Measurements from ENCODE around the gene HTT.

Gene HTT

DNA sequence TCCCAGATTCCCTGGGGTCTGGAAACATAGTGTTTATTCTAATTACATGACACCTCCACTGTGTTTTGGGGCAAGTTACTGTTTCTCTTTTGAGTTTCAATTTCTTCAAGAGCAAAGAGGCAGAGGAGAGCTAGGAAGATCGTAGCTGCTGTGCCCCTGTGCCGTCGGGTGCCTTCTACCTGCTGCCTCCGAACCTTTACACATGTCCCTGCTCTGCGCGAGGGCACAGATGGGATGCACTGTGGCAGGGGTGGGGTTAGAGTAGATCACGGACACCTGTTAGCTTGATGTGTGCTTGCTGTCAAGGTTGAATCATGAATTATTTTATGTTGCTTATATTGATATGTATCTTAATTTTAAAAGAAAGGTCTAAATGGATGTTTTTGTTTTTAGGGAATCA lies 103.4 kb downstream of the HTT start:
- DNase-seq, result no peak

- no peak for DNase-seq
These were observed 103.9 kb downstream of the HTT start for GRCh38 chr4:3178351-3178750.

- no peak for DNase-seq
These were observed 104.7 kb downstream of the HTT start for GRCh38 chr4:3179126-3179706.

GRCh38 chr4:3183008-3183407 lies 108.5 kb downstream of the HTT start:
- DNase-seq, result no peak

DNA sequence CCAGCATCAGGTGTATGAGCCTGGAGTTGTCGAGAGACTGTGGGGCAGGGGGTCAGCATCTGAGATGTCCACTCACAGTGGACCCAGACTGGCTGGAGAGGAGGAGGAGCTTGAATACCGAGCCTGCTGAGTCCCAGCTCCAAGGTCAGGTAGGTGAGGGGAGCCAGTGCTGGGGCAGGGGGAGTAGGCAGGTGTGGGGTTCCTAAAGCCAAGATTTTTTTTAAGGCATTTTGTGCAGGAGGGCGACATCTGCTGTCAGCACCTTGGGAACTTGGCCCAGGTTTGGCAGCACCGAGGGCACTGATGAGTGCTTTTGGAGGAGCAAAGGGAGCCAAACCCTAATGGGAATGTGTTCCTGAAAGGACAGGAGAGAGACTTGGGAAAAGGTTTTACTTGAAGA lies 110.2 kb downstream of the HTT start:
- no peak for DNase-seq

DNA sequence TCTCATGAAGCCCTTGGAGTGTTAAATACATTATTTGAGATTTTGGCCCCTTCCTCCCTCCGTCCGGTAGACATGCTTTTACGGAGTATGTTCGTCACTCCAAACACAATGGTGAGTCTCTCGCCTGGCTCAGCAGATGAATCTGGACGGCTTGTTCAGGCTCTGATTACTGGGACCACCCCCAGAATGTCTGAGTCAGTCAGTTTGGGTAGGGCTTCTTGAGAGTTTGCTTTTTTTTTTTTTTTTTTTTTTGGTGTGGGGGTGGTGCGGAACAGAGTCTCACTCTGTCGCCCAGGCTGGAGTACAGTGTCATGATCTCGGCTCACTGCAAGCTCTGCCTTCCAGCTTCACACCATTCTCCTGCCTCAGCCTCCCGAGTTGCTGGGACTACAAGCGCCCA lies 112.1 kb downstream of the HTT start:
- no peak for DNase-seq

- DNase-seq, result no peak
These were observed 113.6 kb downstream of the HTT start for GRCh38 chr4:3188118-3188517.

- DNase-seq, result no peak
These were observed 115.0 kb downstream of the HTT start for GRCh38 chr4:3189459-3189858.

DNA sequence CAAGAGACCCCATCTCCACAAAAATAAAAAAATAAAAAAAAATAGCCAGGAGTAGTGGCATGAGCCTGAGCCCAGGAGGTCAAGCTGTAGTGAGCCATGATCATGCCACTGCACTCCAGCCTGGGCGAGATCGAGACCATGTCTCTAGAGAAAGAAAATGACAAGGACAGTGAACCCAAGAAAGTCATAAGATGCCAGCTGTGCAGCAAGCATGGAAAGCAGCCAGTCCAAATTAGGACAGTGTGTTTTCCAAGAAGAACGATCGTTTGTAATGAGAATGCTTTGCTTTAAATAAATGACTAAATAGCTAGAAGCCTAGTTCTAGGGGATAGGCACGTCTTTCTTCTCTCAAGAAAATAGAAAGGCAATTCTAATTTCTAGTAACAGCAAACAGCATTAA lies 116.1 kb downstream of the HTT start:
- DNase-seq, result no peak

DNA sequence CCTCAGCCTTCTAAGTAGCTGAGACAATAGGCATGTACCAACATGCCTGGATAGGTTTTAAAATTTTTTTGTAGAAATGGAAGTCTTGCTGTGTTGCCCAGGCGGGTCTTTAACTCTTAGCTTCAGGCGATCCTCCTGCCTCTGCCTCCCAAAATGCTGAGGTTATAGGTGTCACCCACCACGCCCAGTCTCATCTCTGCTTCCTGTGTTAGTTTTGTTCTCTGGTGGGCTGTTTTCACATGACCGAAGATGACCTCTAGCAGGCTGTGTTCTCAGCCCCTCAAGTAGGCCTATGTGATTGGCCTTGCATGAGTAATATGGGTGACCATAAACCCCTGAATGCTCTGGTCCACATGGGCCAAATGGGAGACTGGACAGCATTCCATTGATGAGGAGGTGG lies 117.7 kb downstream of the HTT start:
- DNase-seq, result no peak

DNA sequence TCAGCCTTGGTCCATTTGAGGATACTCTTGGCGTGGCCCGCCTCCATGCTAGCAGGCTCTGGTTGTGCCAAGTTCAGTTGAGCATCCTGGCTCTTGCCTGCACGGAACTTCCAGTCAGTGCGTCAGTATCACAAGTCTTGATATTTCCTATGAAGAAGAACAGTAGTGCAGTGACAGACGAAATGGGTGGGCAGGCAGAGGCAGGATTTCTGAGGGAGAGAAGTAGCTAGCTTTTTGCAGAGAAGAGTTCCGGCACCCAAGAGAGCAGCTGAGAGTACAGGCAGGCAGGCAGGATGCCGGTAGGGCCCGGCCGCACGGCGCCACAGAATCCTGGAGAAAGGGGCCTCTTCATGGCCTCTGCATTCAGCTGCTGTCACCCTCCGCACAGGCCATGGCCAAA lies 118.3 kb downstream of the HTT start:
- DNase-seq, result no peak

DNA sequence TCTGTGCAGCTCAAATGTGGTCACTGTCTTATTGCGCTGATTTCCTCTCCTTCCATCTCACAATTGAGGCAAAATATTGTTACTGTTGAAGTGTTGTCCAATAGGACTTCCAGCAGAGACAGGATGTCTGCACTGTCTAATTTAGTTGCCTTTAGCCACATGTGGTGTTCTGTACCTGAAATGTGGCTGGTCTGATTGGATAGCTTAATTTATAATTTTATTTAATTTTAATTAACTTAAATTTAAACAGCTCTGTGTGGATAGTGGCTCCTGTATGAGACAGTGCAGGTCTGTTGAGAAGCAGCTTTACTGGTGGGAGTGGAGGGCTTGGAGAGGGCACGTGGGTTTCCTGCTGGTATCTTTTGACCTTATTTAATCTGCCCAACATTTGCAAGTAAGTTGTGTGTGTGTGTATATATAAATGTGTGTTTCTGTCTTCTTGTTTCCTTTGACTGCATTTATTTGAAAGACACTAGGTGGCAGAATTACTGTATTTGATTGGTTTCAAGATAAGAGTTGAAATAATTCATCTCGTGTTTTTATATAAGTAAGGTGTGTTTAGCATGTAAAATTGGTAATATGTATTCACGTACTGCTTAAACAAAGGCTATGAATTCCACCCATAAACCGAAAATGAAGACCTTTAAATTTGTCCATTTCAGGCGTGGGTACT lies 119.2 kb downstream of the HTT start:
- DNase-seq, result no peak

GRCh38 chr4:3196670-3197359 lies 122.3 kb downstream of the HTT start:
- no peak for DNase-seq

GRCh38 chr4:3197366-3198105 lies 123.1 kb downstream of the HTT start:
- no peak for DNase-seq

DNA sequence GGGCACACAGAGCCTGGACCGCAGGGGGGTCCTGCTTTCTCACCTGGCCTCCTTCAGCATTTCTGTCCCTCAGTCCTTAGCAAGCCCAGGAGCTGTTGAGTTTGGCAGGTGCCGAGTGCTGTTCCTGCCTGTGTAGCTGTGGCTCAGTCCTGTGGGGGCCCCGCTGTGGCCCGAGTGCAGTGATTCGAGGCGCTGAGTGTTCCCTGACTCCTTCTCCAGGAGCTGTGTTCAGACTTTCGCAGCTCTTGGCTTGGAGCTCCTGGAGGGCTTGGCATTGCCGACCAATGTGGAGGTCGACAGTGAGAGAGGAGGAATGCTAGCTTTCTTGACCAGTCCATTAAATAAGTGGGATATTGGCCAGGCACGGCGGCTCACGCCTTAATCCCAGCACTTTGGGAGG lies 124.4 kb downstream of the HTT start:
- DNase-seq, result no peak

DNA sequence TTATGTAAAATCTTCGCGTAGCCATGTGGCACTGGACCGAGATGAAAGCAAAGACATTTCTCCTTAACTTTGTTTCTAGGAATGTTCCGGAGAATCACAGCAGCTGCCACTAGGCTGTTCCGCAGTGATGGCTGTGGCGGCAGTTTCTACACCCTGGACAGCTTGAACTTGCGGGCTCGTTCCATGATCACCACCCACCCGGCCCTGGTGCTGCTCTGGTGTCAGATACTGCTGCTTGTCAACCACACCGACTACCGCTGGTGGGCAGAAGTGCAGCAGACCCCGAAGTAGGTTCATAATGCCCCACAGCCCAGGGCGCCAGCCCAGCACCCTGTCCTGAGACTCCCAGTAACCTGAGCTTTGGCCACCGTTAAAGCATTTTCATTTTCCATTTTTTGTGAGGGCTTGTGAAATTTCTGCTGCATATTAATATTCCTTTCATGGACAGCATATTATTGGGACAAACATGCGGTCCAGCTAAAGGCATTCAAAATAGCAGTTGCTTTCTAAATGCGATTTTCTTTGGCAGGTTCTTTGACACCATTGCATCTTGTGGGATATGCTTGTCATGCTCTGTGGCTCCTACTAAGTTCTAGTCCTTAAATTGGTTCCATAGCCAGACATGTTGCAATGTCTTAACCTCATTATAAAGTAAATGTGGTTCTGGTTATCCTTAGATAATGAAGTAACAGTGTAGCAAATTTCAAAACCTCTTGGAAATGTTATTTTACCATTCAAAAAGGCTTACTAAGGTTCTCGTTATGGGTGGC lies 125.4 kb downstream of the HTT start:
- no peak for DNase-seq

- no peak for DNase-seq
These were observed 126.1 kb downstream of the HTT start for GRCh38 chr4:3200423-3201090.

DNA sequence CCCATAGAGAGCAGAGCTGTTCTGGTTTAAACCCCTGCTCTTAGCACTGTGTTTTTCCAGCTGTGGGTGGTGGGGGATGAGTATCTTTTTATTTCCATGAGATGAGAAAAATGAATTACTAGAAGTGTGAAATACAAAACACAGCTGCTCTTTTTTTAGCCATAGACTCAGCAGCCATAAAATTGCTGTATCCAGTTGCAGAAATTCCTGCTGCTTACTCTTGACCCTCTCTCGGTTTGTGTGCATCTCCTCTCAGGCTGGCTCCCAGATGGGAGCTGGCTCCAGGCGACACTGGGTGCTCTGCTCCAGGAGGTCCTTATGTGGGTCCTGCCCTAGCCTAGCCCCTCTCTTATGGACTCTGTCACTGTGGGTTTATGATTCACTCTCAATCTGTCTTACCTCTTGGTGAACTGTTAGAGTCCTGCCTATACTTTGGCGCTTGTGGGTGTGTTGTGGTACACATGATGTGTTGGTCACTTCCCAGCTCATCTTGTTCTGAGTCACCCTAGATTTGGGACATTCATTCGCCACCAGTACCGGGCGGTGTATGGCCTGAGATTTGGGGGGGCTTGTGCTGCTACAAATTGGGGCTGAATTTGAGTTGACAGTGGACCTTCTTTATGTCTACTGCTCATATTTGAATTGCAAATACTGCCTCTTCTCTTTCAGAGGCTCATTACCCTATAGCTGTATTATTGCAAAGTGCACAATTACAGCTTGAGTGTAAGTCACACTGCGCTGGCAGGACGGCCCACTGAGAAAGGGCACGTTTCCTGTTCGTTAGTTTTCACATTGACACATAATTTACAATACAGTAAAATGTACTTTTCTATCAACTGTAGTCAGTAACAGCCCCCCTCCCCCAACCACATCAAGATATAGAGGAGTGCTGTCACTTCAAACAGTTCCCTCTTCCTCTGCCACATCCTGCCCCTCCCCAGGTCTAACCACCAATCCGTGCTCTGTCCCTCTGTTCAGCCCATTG lies 127.5 kb downstream of the HTT start:
- DNase-seq, result no peak

DNA sequence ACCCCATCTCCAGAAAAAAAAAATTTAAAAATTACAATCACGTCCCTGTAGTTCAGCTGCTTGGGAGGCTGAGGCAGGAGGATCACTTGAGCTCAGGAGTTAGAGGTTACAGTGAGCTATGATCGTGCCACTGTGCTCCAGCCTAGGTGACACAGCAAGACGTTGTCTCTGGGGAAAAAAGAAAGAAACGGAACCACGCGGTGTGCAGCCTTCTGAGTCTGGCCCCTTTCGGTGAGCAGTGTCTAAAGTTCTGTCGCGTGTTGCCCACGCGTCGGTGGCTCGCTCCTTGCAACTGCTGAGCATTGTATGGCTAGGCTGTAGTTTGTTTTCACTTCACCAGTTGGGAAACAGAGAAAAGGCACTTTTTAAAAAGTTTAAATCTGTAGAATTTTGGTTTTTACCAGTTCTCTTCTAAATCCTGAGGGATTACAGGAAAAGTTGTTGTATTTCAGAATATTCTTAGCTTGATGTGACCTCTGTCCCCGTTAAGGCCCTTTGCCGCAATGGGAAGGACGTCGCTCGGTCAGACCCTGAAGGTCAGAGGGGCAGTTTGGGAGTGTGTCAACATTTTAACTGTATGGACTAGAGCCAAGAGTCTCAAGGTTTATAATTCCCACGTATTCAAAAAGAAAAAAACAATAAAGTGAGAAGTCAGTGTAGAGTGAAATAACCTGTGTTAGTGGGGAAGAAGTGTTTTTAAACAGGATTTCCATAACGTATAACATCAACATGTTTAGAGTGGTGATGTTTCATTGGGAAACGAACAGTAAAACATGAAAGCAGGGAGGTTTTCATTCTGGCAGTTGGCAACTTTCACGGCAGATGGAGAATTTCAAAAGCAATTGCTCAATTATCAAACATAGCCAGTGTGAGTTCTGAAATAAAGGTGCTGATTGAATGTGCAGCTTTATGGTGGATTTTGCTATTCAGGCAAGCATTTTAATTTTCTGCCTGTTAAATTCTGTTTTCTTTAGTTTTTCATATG lies 128.6 kb downstream of the HTT start:
- DNase-seq, result no peak

DNA sequence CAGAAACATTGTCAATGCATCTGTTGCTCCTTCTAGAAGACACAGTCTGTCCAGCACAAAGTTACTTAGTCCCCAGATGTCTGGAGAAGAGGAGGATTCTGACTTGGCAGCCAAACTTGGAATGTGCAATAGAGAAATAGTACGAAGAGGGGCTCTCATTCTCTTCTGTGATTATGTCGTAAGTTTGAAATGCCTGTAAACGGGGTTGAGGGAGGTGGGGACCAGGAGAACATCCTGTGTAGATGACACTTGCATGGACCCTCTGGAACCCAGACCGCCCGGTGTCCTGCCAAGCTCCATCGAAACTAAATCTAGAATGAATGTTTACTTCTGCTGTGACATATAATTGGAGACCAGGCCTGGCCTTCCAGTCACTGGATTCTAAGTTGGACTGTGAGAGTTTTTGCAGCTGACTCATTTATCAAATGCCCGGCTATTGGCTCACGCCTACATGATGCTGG lies 129.5 kb downstream of the HTT start:
- no peak for DNase-seq

Measured in SHP77 (cell line).